AML-193 (cell line): ENCODE data around the gene AK9.

ENCODE experiments used
- DNase-seq, 2 experiments: peaks; one replicate each; lab custom pipeline; 2025; lab: John Stamatoyannopoulos, UW

Gene AK9

GRCh38 chr6:109511832-109512231 is 179.2 kb downstream of the AK9 start:
- no peak for DNase-seq

- DNase-seq, result no peak
Measured at GRCh38 chr6:109510358-109510757, 180.6 kb downstream of the AK9 start.

GRCh38 chr6:109508166-109508860 is 182.7 kb downstream of the AK9 start:
- no peak for DNase-seq

GRCh38 chr6:109507490-109508072 is 183.4 kb downstream of the AK9 start:
- no peak for DNase-seq

- DNase-seq, result no peak
Measured at GRCh38 chr6:109506841-109507240, 184.2 kb downstream of the AK9 start.

- DNase-seq, result no peak
Measured at GRCh38 chr6:109506314-109506713, 184.7 kb downstream of the AK9 start.

- no peak for DNase-seq
Measured at GRCh38 chr6:109503327-109504224, 187.4 kb downstream of the AK9 start.

GRCh38 chr6:109498936-109499335 is 192.1 kb downstream of the AK9 start:
- DNase-seq, result no peak

- DNase-seq, result no peak
Measured at GRCh38 chr6:109498052-109498451, 192.9 kb downstream of the AK9 start.

- DNase-seq, result no peak
Measured at GRCh38 chr6:109496036-109496772, 194.8 kb downstream of the AK9 start.

GRCh38 chr6:109493865-109494264 is 197.1 kb downstream of the AK9 start:
- DNase-seq, result peak; percentile 80 to 84

- no peak for DNase-seq
Measured at GRCh38 chr6:109491207-109491938, 199.6 kb downstream of the AK9 start.

GRCh38 chr6:109490713-109491112 is 200.3 kb downstream of the AK9 start:
- DNase-seq, result no peak

GRCh38 chr6:109488001-109488400 is 203.0 kb downstream of the AK9 start:
- DNase-seq, result no peak

GRCh38 chr6:109486068-109486467 is 204.9 kb downstream of the AK9 start:
- no peak for DNase-seq

GRCh38 chr6:109485266-109485935 is 205.6 kb downstream of the AK9 start:
- DNase-seq, result no peak

- DNase-seq, result no peak
Measured at GRCh38 chr6:109484122-109484521, 206.9 kb downstream of the AK9 start.

- no peak for DNase-seq
Measured at GRCh38 chr6:109483735-109484057, 207.3 kb downstream of the AK9 start.

GRCh38 chr6:109482905-109483734 is 207.9 kb downstream of the AK9 start, which contains the start of gene ZBTB24:
TSS of gene ZBTB24 (minus strand) at chr6:109483219. CDS start at chr6:109482026, 1,193 bp downstream.
- peak; percentile 89 to 97 for DNase-seq

GRCh38 chr6:109480993-109481480 is 210.0 kb downstream of the AK9 start:
- peak in 1 of 2 experiments; percentile 5 for DNase-seq
